Measurements from ENCODE around the gene DEK. TPM values are rescaled to one million over a fixed set of nuclear protein-coding genes. Genes with fewer than 3 reads are reported as not detected.

The DEK gene
- polyA plus RNA-seq, 1 of the 3 experiments (the other 2 are of a cell fraction): 34.2 TPM

- H3K27ac ChIP-seq (ENCODE audit: low read depth in 2 of 2, low read length in 1 of 2): no peak overlapping the region
- H3K4me3 ChIP-seq (ENCODE audit: low read depth in 2 of 2, low read length in 1 of 2): no peak overlapping the region
- H3K79me2 ChIP-seq (ENCODE audit: insufficient read depth): no peaks in the 10 kb centered on the region
- H3K4me2 ChIP-seq: no peak overlapping the region
- DNase-seq: no peak
- H3K9me3 ChIP-seq: no peaks in the 10 kb centered on the region
- H3K27me3 ChIP-seq (ENCODE audit: insufficient read depth): no peaks in the 10 kb centered on the region
- no peaks in the 10 kb centered on the region; a peak in 1 of 4 replicates for H3K4me1 ChIP-seq (ENCODE audit: control insufficient read depth in 1 of 2, insufficient read depth in 2 of 2, low read depth in 1 of 2, low read length in 1 of 2)
- WGBS (ENCODE audit: low lambda C conversion rate): 93% methylated on average over 4 of the region's 4 CpGs
- no peak overlapping the region for H2AFZ ChIP-seq (ENCODE audit: low read depth)
- no peaks in the 10 kb centered on the region for H3K9me2 ChIP-seq
- CTCF ChIA-PET: no interaction called here
- H3F3A ChIP-seq (replicated peaks; ENCODE audit: insufficient read depth): no peaks in the 10 kb centered on the region
- no peak for TF ChIP-seq EP300 (IDR thresholded peaks at IDR 0.05; ENCODE audit: borderline replicate concordance in 1 of 2, low read depth in 1 of 2, low read length in 1 of 2)
- no peak for TF ChIP-seq CHD2 (IDR thresholded peaks at IDR 0.05; ENCODE audit: low read length, partially characterized antibody)
- no peak for TF ChIP-seq TEAD4 (IDR thresholded peaks at IDR 0.05; ENCODE audit: borderline replicate concordance, insufficient read depth)
- TF ChIP-seq SIN3A (IDR thresholded peaks at IDR 0.05; ENCODE audit: borderline replicate concordance, low read depth, low read length): no peak
- no peak for TF ChIP-seq REST (IDR thresholded peaks at IDR 0.05; ENCODE audit: low read depth, low read length)
- TF ChIP-seq FOXJ3 (CRISPR knock-in tag; IDR thresholded peaks at IDR 0.05): no peak
- no peak for TF ChIP-seq PBX3 (IDR thresholded peaks at IDR 0.05)
- TF ChIP-seq RFX5 (IDR thresholded peaks at IDR 0.05; ENCODE audit: low read length): no peak
- no peak for TF ChIP-seq GABPA (IDR thresholded peaks at IDR 0.05; ENCODE audit: low read depth)
- TF ChIP-seq TAF1 (IDR thresholded peaks at IDR 0.05; ENCODE audit: borderline replicate concordance, low read depth, low read length): no peak
- no peak for TF ChIP-seq USF1 (IDR thresholded peaks at IDR 0.05; ENCODE audit: borderline replicate concordance, low read depth)
- no peak for TF ChIP-seq IRF3 (IDR thresholded peaks at IDR 0.05; ENCODE audit: low read depth, low read length)
- TF ChIP-seq GATA2 (CRISPR knock-in tag; IDR thresholded peaks at IDR 0.05): no peak
- TF ChIP-seq ELF1 (IDR thresholded peaks at IDR 0.05): no peak
- no peak for TF ChIP-seq YY1 (IDR thresholded peaks at IDR 0.05; ENCODE audit: low read depth)
- no peak for TF ChIP-seq CTCF (IDR thresholded peaks at IDR 0.05)
- no peak for TF ChIP-seq JUND (IDR thresholded peaks at IDR 0.05)
- no peak for TF ChIP-seq RCOR1 (IDR thresholded peaks at IDR 0.05; ENCODE audit: low read length)
- no peak for TF ChIP-seq TCF12 (IDR thresholded peaks at IDR 0.05)
- POLR2A ChIA-PET: no interaction called here
- H4K20me1 ChIP-seq (ENCODE audit: insufficient read depth): no peaks in the 10 kb centered on the region
- H3K36me3 ChIP-seq (replicated peaks in 1 of 2; ENCODE audit: control insufficient read depth in 1 of 2, insufficient read depth in 2 of 2, low read length in 1 of 2): no peaks in the 10 kb centered on the region
- H3K9ac ChIP-seq: no peak overlapping the region
These were observed 5.9 kb upstream of the DEK start for GRCh38 chr6:18270216-18270615.

All from SK-N-SH (cell line).